Muscle of back (tissue), 11 donors: ENCODE results near the gene TSPAN11. TPM values are rescaled to one million over a fixed set of nuclear protein-coding genes. Genes with fewer than 3 reads are reported as not detected.
A peak's percentile ranks its signal among the peaks of the same experiment; 100 is the strongest.

ENCODE experiments used
- DNase-seq, 3 donors: peaks; one replicate each; pipeline versions ENCODE4 v3.0.0 to v3.0.0-alpha.2; 2013
- polyA plus RNA-seq, 10 donors: library from polyadenylated mRNA; unstranded; fragments of 120-200 nt; gene quantifications; one replicate each; pipeline ENCODE4 v1.2.1, GENCODE V29; 2013; ENCODE audit not compliant: insufficient read length in 10 of 10

TSPAN11 gene
- polyA plus RNA-seq, 10 donors = 6.9 to 16.2 (median 8.9) TPM

DNA sequence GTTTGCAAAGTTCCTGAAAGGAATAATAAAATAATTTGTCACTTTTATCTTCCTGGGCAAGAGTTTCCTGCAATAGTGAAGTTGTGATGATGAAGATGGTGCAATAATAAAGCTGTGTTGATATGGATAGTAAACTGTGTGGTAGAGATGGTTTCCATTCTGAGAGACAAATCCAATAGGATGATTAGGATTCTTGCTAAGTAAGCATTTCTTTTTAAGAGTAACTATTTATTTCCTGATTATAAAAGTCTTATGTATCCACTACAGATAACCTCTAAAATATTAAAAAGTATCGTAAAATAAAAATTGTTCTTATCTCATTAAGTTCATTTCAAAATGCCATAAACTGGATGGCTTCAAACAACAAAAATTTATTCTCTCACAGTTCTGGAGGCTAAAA, 28.7 kb downstream of the TSPAN11 start:
- no peak for DNase-seq

DNA sequence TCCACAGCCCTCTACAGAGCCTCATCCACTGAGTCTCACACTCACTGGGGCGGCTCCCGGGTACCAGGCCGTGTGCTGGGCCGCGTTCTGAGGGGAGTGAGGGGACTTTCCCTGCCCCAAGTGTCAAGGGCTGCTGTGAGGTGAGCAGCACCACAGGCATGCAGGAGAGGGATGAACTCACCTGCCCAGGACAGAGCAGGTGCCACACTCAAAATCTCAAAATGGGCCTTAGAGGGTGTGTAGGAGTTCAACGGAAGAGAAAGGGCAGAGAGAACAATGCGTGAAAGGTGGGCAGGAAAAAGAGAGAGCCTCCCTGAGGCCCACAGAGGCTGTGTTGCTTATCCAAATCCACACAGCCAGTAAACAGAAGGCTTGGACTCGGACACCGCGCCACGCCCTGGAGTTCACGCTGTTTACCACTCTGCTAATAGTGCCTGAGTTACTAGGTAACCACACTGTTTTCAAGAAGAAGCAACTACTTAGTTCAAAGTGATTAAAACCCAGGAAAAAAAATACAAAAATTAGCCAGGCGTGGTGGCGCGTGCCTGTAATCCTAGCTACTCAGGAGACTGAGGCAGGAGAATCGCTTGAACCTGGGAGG, 32.7 kb downstream of the TSPAN11 start:
- no peak for DNase-seq

DNA sequence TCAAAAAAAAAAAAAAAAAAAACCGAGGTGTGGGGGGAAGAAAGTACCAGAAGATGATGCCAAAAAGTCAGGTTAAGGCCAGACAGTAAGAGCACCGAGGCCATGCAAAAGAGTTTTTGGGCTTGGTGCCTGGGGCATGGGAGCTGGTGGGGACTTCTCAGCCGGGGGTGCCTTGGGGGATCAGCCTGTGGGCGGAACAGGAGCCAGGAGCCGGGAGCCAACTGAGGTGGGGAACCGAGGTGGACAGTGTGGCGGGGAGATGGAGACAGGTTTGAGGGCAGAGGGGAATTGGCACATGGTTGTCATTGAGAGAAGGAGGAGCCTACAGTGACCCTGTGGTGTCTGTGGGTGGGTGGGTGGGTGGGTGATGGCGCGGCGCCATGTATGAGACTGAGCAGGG, 33.2 kb downstream of the TSPAN11 start:
- no peak for DNase-seq

DNA sequence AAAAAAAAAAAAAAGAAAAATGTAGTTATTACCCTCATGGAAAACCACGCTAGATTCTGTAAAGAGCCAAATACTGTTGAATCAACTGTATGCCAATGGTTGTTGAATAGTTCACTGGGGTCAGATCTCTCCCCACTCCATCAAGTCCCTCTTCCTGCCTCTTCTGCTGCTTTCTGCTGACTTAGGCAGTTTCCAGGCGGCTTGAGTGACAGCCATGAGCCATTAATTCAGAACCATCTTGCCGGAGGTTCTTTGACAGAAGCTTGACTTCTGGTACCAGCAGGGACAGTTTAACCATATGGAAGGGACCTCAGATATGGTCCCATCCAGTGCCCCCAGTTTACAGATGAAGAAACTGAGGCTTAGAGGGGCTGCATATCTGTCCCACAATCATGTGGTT, 34.5 kb downstream of the TSPAN11 start:
- DNase-seq = no peak

DNA sequence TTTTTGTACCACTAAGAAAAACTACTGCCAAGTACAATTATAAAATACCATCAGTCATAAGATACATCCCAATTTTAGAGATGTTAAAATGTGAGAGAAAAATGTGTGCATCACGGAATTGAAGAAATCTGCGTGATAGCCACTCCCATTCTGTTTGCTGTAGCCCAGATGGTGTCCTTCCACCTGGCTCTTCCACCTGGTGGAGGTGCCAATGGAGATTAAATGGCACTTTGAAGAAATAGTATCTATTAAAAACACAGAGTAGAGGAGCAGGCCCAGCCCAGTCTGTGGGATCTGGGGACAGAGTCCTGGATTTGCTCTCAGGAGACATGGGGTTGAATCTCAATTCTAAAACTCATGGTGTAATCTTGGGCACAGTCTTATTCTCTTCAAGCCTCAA, 35.5 kb downstream of the TSPAN11 start:
- no peak for DNase-seq

DNA sequence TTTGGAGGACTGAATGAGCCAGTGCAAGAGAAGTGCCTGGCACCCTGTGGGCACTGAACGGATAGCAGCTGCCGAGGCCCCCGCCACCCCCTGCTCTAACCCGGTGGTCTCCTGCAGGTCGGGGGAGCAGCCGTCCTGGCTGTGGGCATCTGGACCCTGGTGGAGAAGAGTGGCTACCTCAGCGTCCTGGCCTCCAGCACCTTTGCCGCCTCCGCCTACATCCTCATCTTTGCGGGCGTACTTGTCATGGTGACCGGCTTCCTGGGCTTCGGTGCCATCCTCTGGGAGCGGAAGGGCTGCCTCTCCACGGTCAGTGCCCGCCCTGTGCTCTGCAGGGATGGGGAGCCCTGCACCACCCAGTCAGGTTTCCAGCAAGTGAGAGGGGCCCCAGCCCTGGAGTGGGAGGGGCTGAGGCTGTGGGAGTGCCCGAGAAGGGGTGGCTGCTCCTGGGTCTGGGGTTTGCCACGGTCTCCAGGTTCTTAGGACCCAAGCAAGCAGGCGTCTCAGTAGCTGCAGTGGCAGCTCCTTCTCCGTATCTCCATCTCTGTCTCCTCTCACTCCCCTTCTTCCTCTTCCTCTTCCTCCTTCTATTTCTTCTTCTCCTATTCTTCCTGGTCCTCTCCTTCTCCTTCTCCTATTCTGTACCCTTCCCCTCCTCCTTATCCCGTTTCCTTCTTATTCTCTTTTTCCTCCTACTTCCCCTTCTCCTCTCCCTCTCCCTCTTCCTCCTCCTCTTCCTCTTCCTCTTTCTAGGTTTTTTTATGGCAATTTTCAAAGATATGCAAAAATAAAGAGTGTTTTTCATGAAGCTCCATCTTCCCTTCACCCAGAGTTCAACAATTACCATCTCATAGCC, 37.4 kb downstream of the TSPAN11 start:
- no peak for DNase-seq

DNA sequence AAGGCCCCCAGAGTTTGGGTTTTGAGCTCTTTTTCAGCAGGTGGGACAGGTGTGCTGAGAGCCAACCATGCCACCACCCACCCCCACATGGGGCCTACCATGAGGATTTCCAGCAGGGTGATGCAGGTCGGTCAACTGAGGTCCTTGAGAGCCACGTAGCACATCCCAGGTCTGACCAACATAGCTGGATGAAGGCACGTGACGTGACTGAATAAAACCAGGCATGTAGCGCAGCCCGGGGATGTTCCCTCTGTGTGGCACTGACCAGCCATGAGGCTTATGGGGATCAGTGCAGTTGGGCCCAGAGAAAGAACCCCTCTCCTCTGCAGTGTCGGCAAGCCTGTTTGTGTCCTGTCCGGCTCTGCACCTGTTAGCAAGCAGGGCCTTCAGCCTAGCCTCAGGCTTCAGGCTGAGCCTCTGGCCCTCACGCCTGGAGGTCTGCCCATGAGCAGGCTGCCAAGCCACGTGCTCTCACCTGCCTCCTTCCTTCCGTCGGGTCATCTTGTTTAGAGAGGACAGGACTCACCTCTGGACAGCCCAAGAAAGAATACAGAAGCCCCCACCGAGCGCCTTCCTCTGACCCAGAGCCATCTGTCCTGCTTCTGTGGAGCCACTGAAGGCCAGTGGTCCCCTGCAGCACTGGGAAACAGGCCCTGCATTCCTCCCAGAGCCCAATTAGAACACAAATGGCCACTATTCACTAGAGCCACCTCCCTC, 38.5 kb downstream of the TSPAN11 start:
- DNase-seq = no peak

DNA sequence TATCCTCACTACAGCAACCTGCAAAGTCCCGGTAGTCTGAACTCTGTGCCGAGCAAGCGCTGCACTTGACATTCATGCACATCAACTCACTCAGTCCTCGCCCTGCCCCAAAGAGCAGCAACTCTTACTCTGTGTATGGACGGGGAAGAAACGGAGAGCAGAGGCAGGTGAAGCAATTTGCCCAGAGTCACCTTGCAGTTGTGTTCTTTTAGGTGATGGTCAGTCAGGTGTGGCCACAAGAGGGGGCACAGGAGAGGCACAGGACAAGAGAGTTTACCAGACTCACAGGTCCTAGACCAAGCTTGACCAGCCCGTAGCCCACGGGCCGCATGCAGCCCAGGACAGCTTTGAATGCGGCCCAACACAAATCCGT, 39.1 kb downstream of the TSPAN11 start:
- DNase-seq = no peak

DNA sequence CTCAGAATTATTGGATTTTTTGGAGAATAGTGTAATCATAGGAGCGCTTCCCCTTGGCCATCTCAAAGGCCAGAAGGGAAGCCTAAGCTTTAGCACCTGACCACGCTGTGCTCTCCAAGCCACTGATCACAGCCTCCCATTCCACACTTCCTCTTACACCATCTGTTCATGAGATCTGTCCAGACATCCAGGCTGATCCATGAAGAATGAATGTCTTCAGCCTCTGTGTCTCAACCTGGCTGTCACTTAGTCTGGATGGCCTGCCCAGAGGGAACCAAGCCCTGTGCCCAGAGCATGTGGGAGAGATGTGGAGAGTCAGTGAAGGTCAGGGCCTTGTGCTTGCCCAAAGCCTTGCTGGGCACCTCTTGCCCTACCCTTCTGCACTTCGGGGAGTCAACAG, 40.5 kb downstream of the TSPAN11 start:
- no peak for DNase-seq

DNA sequence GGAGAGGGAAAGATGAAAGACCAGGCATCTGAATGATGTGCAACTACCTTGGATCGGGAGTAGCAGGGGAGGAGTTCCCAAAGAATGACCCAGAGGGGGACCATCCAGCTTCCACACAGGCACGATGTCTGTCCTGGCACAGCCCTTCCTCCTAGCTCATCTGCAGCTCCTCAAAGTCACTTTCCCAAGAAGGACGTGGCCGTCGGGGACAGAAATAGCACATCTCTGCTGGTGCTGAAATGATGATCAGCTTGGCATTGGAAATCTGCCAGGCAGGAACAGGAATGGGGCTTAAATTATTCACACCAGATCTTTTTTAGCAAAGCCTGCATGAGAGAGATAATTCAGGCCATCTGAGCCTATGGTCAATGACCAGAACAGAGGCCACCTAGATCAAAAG, 41.7 kb downstream of the TSPAN11 start:
- no peak for DNase-seq

DNA sequence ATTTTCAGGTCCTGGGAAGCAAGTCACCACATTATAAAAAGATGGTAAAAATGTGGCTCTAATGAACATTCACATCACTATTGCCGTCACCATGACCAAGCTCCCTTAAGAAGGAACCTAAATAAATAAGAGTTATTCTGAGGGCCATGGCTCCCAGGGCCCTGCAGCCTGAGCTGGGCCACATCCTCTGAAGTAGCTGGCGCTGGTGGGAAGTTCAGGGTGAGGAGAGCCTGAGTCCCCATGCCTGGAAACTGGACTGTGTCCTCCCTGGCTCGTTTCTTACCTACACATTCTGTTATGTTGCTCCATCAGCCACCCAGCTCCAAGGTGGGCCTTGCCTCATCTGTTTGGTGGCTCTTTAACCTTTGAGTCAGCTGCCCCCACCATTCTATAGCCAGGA, 42.5 kb downstream of the TSPAN11 start:
- DNase-seq = no peak

DNA sequence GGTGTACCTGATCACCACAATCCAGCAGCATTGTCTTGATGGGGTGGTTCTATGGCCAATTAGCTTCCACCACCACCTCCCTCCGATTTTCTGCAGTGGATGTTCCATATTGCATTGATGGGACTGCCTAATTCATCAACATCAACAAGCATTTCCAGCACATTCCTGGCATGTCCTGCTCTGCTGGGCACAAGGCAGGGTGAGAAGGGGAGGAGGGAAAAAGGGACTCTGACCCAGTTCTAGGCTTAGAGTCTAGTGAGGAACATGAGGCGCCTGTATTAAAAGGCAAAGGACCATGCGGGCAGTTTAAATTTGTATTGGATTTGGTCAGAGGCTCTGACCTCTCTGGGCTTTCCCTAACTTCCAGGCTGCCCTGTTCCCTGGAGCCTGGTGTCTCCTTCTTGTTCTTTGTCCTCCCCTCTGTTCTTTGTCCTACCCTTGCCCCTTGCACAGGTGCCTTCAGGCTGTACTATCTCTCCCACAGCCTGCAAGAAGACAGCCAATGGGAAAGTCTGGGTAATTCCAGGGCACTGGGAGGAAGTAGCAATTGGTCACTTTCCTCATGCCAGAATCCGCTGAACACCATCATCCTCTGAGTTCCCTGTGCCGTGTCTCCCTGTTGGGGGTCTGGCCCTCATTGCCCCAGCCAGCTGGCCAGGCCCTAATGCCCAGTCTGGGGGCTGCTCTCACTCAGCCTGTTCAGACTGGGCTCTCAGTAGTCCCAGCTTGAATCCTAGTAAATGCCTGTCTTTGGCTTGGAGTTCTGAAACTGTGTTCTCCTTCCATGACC, 43.3 kb downstream of the TSPAN11 start:
- DNase-seq = no peak

DNA sequence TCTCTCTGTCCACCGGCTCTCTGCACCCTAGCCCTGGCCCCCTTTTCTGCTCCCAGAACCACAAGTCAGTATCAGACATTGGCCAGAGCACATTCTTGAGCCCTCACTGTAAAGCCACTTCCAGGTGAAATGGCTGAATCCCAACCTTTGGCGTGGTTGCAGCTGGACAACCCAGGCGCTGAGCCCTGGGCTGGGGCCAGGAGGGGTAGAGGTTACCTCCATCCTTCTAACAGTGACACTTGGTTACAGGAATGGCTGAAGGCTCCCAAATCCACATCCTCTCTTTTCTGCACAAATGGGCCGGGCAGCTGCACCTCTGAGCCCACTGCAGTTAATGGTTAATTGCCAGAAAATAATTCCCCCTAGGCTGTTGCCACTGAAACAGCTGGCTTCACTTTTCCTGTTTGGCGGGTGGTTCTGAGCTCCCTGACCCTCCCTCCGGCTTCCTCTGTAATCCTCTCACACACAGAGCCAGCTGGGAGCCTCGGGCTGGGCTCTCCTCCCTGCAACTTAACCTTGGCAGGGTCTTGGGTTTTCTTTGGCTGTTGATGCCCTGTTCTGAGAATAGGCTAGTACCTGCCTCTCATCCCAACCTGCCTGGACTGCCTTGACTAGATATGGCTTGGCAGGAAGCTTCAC, 44.1 kb downstream of the TSPAN11 start:
- peak; percentile 23 to 63 (median 42) for DNase-seq

DNA sequence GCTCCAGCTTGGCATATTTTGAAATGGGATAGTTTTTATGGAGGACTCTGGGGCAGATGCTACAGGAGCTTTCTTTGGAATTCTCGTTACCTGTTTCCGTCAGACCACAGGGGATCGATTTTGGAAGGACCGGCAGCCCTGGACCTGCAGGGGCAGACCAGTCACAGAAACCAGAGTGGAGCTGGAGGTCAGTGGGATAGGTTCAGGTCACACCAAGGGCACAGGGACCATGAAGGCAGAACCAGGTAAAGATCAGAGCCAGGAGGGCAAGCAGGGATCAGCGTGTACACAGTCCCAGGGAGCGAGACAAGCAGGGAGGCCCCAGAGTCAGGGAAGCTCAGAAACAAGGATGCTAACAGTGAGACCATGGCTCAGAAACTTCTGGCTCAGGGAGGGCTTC, 45.5 kb downstream of the TSPAN11 start:
- DNase-seq = no peak

DNA sequence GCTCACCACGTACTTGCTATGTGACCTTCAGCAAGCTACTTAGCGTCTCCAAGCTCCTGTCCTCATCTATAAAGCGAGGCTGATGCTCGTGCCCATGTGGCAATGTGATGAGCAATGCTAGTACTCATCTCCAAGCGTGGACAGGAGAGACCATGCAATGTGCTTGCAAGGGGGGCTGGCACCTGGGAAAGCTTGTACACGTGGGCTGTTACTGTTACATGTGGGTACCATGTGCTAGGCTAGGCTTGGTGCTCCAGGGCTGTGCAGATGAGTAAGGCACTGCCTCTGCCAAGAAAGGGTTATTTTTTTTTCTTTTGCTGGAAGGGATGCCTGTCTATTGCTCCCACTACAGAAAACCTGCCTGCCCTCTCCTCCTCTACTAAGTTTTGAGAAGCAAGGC, 46.6 kb downstream of the TSPAN11 start:
- DNase-seq = no peak

DNA sequence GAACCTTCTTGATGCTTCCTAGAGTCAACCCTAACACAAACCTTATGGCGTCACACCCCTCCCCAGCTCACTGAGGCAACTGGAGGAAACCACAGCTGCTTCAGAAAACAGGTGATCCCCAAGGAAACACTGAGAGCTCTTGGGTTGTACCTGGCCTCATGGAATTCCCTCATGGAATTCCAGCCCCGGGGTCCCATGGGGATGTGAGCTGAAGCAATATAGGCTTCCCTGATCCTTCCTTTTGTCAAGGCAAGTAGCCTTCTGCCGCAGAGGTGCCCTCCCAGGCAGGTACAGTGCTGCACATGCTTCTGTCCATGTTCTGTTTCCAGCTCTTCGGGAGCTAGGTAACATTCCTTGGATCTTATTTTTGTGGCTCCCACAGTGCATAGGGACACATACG, 47.3 kb downstream of the TSPAN11 start:
- DNase-seq = no peak

DNA sequence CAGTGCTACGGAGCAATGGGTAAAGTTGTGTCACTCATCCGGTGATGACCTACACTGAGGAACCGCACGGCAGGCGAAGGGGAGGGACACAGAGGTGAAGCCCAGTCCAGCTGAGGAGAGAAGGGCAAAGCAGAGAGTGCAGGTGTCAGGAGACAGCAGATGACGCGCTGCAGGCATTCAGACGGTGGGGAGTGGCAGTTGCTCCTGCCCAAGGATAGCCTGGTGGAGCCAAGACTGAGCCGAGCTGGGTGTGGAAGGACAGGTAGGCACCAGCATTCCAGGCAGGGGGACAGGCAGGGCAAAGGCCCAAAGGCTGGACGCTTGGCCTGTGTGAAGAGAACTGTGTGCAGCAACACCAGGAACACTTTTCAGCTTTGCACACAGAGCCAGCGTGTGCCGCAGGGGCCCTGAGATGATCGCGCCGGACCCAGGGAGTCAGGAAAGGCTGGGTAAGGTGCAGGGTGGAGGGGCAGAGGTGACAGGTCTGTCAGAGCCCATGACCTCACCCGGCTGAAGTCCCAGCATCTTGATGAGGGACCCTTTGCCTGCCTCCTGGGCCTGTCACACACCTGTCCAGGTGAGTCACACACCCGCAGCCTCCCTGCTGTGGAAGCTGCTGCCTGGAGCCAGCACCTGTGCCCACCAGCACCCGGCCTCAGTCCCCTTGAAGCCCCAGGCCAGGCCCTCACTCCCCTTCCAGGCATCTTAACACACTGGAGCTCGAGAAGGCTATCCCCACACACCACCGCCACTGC, 48.4 kb downstream of the TSPAN11 start:
- DNase-seq = no peak

DNA sequence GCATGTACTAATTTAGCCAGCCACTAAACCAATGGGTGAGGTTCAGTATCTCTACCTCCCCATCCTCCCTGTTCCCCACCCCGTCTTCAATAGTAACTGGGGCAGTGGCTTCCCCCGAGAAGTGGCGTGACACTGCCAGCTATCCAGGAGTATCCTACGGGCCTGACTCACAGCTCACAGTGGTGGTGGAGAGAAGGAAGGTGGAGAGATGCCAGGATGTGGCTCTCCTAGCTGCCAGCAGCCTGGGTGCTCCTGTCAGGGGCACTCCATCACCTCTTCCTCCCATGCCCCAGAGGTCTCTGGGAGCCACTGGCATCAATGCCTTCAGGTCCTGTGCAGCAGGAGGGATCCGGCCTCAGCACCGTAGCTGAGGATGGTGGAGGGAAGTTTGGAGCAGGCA, 49.0 kb downstream of the TSPAN11 start:
- DNase-seq = no peak

DNA sequence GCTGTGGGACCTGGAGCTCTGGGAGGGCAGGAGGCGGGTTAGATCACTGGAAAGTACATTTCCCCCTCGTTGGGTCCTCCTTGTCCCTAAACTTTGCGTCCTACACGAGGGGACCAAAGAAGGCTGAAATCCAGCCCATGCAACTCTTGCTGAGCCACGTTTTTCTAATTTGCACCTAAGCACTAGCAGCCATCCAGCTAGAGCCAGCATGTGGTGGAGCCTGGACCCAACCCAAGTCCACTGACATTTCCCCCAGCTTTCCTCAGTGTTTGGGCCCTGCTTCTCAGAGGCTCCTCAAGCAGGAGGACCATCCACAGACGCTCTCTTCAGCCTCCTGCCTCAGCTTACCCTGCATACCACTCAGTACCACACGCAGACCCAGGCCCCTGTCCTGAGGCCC, 49.7 kb downstream of the TSPAN11 start:
- DNase-seq = peak in 1 of 3 donors; percentile 43

DNA sequence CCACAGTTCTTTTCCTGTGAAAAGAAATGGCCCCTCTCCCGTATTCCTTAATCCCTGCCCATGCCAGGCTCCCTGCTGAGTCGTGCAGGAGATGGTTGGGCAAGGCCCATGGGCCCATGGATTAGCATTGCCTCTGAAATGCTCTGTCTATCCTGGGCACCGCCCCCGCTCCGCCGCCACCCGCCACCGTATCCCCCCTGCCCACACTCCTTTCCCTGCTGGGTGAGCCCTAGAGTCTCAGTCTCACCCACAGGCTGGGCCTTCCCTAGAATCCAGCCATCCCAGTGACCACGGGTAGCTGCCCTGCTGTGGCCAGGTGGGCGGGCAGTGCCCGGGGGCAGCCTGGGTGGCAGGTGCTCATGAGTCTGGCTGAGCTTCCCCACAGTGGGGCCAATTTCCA, 50.6 kb downstream of the TSPAN11 start:
- DNase-seq = no peak
